Astrocyte (in vitro differentiated cells and primary cell): ENCODE results near the gene CACNA2D1.

Experiments used
- EZH2 ChIP-seq: IDR thresholded peaks from 2 replicates; pipeline ENCODE4 v1.6.1; 2012; ENCODE audit warnings: mild to moderate bottlenecking, low read length, inconsistent platforms; ENCODE audit not compliant: insufficient read depth
- TF ChIP-seq, protein P1 (sequence below): IDR thresholded peaks from 2 replicates; pipeline ENCODE4 v1.5.1; 2011; ENCODE audit warnings: low read depth, mild to moderate bottlenecking, inconsistent platforms, low read length, moderate library complexity; ENCODE audit not compliant: insufficient read depth

DNA sequence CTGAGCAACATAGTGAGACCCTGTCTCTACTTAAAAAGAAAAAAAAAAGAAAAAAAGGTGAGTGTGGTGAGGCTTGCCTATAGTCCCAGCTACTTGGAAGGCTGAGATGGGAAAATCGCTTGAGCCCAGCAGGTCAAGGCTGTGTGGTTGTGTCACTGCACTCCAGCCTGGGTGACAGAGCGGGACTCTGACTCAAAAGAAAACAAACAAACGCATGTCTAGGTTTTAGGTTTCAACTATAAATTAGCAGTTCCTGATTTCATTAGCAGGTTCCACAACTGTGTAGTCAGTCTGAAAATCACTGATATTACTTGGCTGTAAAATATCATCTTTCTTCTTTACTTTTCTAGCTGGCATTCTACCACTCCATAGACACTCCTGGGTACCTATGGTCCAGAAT lies 518.0 kb downstream of the CACNA2D1 start:
- TF ChIP-seq, protein P1, sequence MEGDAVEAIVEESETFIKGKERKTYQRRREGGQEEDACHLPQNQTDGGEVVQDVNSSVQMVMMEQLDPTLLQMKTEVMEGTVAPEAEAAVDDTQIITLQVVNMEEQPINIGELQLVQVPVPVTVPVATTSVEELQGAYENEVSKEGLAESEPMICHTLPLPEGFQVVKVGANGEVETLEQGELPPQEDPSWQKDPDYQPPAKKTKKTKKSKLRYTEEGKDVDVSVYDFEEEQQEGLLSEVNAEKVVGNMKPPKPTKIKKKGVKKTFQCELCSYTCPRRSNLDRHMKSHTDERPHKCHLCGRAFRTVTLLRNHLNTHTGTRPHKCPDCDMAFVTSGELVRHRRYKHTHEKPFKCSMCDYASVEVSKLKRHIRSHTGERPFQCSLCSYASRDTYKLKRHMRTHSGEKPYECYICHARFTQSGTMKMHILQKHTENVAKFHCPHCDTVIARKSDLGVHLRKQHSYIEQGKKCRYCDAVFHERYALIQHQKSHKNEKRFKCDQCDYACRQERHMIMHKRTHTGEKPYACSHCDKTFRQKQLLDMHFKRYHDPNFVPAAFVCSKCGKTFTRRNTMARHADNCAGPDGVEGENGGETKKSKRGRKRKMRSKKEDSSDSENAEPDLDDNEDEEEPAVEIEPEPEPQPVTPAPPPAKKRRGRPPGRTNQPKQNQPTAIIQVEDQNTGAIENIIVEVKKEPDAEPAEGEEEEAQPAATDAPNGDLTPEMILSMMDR, result no peak
- no peak for TF ChIP-seq EZH2
